Cardiac muscle cell (in vitro differentiated cells and primary cell): ENCODE measurements around the gene ZYX. TPM values are rescaled to one million over a fixed set of nuclear protein-coding genes. Genes with fewer than 3 reads are reported as not detected.

Experiments
- DNase-seq, 2 donors: peaks; one replicate each; pipeline versions ENCODE4 v3.0.0 to v3.0.0-alpha.2; 2010 to 2017; ENCODE audit warnings: low read depth in 1 of 2, low spot score in 1 of 2
- H3K27ac ChIP-seq: fragments of 200-600 bp; sonication (generic); 2 replicates; pipeline ENCODE4 v1.5.1; 2016
- H3K27me3 ChIP-seq: fragments of 200-600 bp; sonication (generic); 2 replicates; pipeline ENCODE4 v1.6.0; 2016; ENCODE audit warnings: control low read depth
- H3K36me3 ChIP-seq: fragments of 200-600 bp; sonication (generic); 2 replicates; pipeline ENCODE4 v1.5.1; 2016; ENCODE audit warnings: control low read depth
- H3K4me1 ChIP-seq: fragments of 200-600 bp; sonication (generic); 2 replicates; pipeline ENCODE4 v1.8.1; 2017; ENCODE audit warnings: low read depth, mild to moderate bottlenecking, mixed run types
- H3K4me3 ChIP-seq: fragments of 200-600 bp; sonication (generic); 2 replicates; pipeline ENCODE4 v1.5.1; 2016; ENCODE audit warnings: mild to moderate bottlenecking
- H3K9me3 ChIP-seq: fragments of 200-600 bp; sonication (generic); 2 replicates; pipeline ENCODE4 v1.5.1; 2017; ENCODE audit warnings: low read depth, mild to moderate bottlenecking, control low read depth
- polyA plus RNA-seq: library from polyadenylated mRNA; unstranded; fragments of >200 nt; fragmentation: Nextera tagmentation; extraction: Ambion mirVana; gene quantifications from 2 replicates; pipeline ENCODE4 v1.2.1, GENCODE V29; 2016
- total RNA-seq: library from RNA; depleted of rRNA; stranded (reverse); fragments of >200 nt; gene quantifications from 2 replicates; pipeline ENCODE4 v1.2.3, GENCODE V29; 2016
- TF ChIP-seq, protein P1 (sequence below): IDR thresholded peaks from 2 replicates; pipeline ENCODE4 v1.5.1; 2012; ENCODE audit warnings: low read depth, mild to moderate bottlenecking, low read length

Gene ZYX
- total and polyA plus RNA-seq, 2 experiments from 2014 or later = 57.2 to 98.4 TPM

- H3K27me3 ChIP-seq = peaks cover 26% of the 10 kb centered on the region
- no peak overlapping the region for H3K4me3 ChIP-seq
- no peaks in the 10 kb centered on the region for H3K4me1 ChIP-seq
- H3K36me3 ChIP-seq = no peaks in the 10 kb centered on the region
- peak; percentile 37 to 72 for DNase-seq
- H3K9me3 ChIP-seq = no peaks in the 10 kb centered on the region
- TF ChIP-seq, protein P1, sequence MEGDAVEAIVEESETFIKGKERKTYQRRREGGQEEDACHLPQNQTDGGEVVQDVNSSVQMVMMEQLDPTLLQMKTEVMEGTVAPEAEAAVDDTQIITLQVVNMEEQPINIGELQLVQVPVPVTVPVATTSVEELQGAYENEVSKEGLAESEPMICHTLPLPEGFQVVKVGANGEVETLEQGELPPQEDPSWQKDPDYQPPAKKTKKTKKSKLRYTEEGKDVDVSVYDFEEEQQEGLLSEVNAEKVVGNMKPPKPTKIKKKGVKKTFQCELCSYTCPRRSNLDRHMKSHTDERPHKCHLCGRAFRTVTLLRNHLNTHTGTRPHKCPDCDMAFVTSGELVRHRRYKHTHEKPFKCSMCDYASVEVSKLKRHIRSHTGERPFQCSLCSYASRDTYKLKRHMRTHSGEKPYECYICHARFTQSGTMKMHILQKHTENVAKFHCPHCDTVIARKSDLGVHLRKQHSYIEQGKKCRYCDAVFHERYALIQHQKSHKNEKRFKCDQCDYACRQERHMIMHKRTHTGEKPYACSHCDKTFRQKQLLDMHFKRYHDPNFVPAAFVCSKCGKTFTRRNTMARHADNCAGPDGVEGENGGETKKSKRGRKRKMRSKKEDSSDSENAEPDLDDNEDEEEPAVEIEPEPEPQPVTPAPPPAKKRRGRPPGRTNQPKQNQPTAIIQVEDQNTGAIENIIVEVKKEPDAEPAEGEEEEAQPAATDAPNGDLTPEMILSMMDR = peak; percentile 54
- H3K27ac ChIP-seq = no peak overlapping the region
These were observed 35.7 kb upstream of the ZYX start for GRCh38 chr7:143345428-143345900.

DNA sequence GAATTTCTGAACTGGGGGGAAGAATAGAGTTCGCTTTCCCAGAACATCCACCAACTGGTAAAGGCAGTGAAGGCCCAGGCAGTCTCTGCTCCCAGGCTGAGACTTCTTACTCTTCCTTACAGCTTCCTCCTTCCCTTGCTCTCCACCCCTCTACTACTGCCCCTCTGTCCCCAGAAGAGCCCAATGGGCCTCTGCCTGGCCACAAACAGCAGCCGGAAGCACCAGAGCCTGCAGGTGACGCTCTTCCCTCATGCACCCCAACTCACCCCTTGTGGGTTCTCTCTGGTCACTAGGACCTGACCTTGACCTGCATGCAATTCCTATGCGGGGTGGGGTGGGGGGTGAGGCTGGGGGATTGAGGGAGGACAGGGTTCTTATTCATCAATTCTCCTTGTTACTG, 35.1 kb upstream of the ZYX start:
- peaks cover 26% of the 10 kb centered on the region for H3K27me3 ChIP-seq
- no peak for DNase-seq
- H3K4me1 ChIP-seq = no peaks in the 10 kb centered on the region
- TF ChIP-seq, protein P1 = no peak
- H3K4me3 ChIP-seq = no peak overlapping the region
- H3K9me3 ChIP-seq = no peaks in the 10 kb centered on the region
- no peak overlapping the region for H3K27ac ChIP-seq
- H3K36me3 ChIP-seq = no peaks in the 10 kb centered on the region

DNA sequence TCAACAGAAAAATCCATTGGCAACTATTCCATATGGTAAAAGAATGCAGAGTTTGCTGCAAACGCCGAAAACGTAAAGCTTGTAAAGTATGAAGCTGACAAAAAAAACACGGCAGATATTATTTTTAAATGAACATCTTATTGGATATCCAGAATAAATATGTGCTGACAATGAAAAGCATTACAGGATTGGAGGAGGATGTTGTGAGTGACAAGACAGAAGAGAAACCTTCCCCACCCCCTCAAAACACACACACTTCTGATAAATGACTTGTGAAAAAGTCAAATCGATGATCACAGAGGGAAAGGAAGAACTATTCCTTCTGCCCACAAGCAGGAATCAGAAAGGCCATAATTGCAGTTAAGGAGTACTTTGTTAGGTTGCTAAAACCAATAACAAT, 33.2 kb upstream of the ZYX start:
- Histone ChIP-seq H3K27ac (no peak overlapping the region), H3K4me1 (no peaks in the 10 kb centered on the region), H3K9me3 (no peaks in the 10 kb centered on the region), H3K4me3 (no peak overlapping the region), H3K36me3 (no peaks in the 10 kb centered on the region), H3K27me3 (peaks cover 26% of the 10 kb centered on the region)
- TF ChIP-seq, protein P1 = no peak
- no peak for DNase-seq

- TF ChIP-seq, protein P1 = no peak
- peaks cover 10% of the 10 kb centered on the region for H3K27me3 ChIP-seq
- DNase-seq = no peak
These were observed 30.1 kb upstream of the ZYX start for GRCh38 chr7:143351060-143351459.

DNA sequence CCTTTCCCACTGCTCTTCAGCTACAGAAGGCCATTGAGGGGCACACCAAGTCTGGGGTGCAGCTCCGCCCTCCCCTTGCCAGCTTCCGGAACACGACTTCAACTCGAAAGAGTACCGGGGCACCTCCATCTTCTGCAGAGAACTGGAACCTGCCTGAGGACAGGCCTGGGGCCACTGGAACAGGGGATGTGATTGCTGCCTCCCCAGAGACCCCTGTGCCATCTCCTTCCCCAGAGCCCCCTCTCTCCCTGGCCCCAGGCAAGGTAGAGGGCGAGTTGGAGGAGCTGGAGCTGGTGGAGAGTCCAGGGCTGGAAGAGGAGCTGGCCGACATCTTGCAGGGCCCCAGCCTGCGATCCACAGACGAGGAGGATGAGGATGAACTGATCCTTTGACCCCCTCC, 29.6 kb upstream of the ZYX start:
- TF ChIP-seq, protein P1 = no peak
- H3K4me1 ChIP-seq = no peaks in the 10 kb centered on the region
- H3K4me3 ChIP-seq = no peak overlapping the region
- no peak for DNase-seq
- H3K27ac ChIP-seq = no peak overlapping the region
- no peaks in the 10 kb centered on the region for H3K9me3 ChIP-seq
- peaks cover 5% of the 10 kb centered on the region for H3K27me3 ChIP-seq
- no peaks in the 10 kb centered on the region for H3K36me3 ChIP-seq

More at GRCh38 chr7:143351060-143351459, 30.1 kb upstream of the ZYX start:
- Histone ChIP-seq H3K9me3 (no peaks in the 10 kb centered on the region), H3K27ac (no peak overlapping the region), H3K4me1 (no peaks in the 10 kb centered on the region), H3K36me3 (no peaks in the 10 kb centered on the region), H3K4me3 (no peak overlapping the region)

GRCh38 chr7:143352531-143353002, 28.6 kb upstream of the ZYX start:
- Histone ChIP-seq H3K4me1 (no peaks in the 10 kb centered on the region), H3K9me3 (no peaks in the 10 kb centered on the region), H3K27me3 (peaks cover 3% of the 10 kb centered on the region), H3K36me3 (no peaks in the 10 kb centered on the region), H3K27ac (no peak overlapping the region), H3K4me3 (no peak overlapping the region)
- TF ChIP-seq, protein P1 = no peak
- no peak for DNase-seq
